ENCODE data around the gene SLC5A8. TPM values are rescaled to one million over a fixed set of nuclear protein-coding genes. Genes with fewer than 3 reads are reported as not detected.

SLC5A8 gene
- total RNA-seq, 4 donors from 2014 or later = 0.32 TPM; not detected in 3

- no peak for DNase-seq
- H3K27me3 ChIP-seq = no peaks in the 10 kb centered on the region
- TF ChIP-seq POLR2A (IDR thresholded peaks at IDR 0.05) = no peak
- no peak for TF ChIP-seq POLR2AphosphoS5 (IDR thresholded peaks at IDR 0.05)
- TF ChIP-seq EP300 (IDR thresholded peaks at IDR 0.05; ENCODE audit: low read depth) = no peak
- TF ChIP-seq, protein P1, sequence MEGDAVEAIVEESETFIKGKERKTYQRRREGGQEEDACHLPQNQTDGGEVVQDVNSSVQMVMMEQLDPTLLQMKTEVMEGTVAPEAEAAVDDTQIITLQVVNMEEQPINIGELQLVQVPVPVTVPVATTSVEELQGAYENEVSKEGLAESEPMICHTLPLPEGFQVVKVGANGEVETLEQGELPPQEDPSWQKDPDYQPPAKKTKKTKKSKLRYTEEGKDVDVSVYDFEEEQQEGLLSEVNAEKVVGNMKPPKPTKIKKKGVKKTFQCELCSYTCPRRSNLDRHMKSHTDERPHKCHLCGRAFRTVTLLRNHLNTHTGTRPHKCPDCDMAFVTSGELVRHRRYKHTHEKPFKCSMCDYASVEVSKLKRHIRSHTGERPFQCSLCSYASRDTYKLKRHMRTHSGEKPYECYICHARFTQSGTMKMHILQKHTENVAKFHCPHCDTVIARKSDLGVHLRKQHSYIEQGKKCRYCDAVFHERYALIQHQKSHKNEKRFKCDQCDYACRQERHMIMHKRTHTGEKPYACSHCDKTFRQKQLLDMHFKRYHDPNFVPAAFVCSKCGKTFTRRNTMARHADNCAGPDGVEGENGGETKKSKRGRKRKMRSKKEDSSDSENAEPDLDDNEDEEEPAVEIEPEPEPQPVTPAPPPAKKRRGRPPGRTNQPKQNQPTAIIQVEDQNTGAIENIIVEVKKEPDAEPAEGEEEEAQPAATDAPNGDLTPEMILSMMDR (IDR thresholded peaks at IDR 0.05) = no peak
- no peaks in the 10 kb centered on the region for H3K9me3 ChIP-seq
- H3K27ac ChIP-seq = no peak overlapping the region
- in situ Hi-C loops (cut with MboI; ENCODE audit: low pct_ligation_motif_present in 1 of 4, low pct_unique_long_range_greater_than_20kb in 1 of 4, low sequenced_read_pairs in 3 of 4) = no loop called here
- intact Hi-C loops (cut with DNase I; ENCODE audit: low total_unique reads) = no loop called here
- H3K4me3 ChIP-seq = no peak overlapping the region
- WGBS, 2 donors (ENCODE audit: low coverage in 1 of 2) = 78% methylated on average over 2 of the region's 2 CpGs; no CpG with 5 or more reads in 1 of the 2 donors
- no peaks in the 10 kb centered on the region for H3K36me3 ChIP-seq
- no peaks in the 10 kb centered on the region for H3K4me1 ChIP-seq
These were observed 33.6 kb upstream of the SLC5A8 start for GRCh38 chr12:101243616-101244015.

DNA sequence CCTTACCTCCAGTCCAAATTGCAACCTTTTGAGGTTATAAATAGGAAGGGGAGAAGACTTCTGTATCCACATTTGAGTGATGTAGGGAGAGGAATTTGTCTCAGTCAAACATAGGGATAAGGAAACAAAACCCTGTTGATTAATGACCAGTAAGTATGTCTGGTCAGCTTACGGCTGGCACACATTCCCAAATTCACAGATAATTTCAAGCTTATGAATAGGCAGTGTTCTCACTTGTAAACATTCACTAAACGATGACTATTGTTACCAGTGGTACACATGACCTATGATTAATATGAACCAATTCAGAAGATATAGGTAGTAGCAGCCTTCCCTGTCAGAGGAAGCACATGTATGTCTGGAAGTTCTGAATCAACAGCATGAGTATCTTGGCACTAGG, 33.0 kb upstream of the SLC5A8 start:
- no peak for DNase-seq
- Histone ChIP-seq H3K27me3 (no peaks in the 10 kb centered on the region), H3K9me3 (no peaks in the 10 kb centered on the region), H3K4me3 (no peak overlapping the region), H3K27ac (no peak overlapping the region), H3K36me3 (no peaks in the 10 kb centered on the region), H3K4me1 (no peaks in the 10 kb centered on the region)
- intact Hi-C loops (cut with DNase I; ENCODE audit: low total_unique reads) = no loop called here
- WGBS, 2 donors (ENCODE audit: low coverage in 1 of 2) = 62 to 69% methylated on average over 2 of the region's 2 CpGs
- in situ Hi-C loops (cut with MboI; ENCODE audit: low pct_ligation_motif_present in 1 of 4, low pct_unique_long_range_greater_than_20kb in 1 of 4, low sequenced_read_pairs in 3 of 4) = no loop called here
- TF ChIP-seq POLR2A (IDR thresholded peaks at IDR 0.05) = no peak
- no peak for TF ChIP-seq POLR2AphosphoS5 (IDR thresholded peaks at IDR 0.05)
- no peak for TF ChIP-seq EP300 (IDR thresholded peaks at IDR 0.05; ENCODE audit: low read depth)
- TF ChIP-seq, protein P1 (IDR thresholded peaks at IDR 0.05) = no peak

DNA sequence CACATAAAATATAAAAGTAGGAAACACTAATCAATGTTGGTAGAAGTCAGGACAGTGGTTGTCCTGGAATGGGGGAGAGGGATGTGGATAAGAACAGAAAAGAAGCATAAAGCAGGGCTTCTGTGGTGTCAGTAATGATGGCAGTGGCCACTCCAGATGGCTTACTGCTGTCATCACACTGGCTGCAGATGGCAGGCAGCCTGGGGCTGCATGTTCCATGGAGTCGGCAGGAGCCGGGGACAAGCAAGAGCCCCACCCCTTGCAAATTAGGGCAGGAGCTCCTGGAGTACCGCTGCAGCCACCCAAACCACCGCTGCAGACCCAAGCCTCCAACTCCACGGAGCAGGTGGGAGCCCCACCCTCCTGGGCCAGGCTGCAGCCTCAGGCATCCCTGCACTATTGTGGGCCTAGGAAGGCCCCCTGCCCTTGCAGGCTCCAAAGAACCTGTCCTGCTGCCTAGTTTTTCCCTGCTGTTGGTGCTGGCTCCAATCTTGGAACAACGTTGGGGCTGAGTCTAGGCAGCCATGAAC, 28.8 kb upstream of the SLC5A8 start:
- 71% methylated on average over 5 of the region's 6 CpGs; no CpG with 5 or more reads in 1 of the 2 donors for WGBS, 2 donors (ENCODE audit: low coverage in 1 of 2)
- Histone ChIP-seq H3K9me3 (no peaks in the 10 kb centered on the region), H3K27ac (no peak overlapping the region), H3K4me1 (no peaks in the 10 kb centered on the region), H3K4me3 (no peak overlapping the region), H3K36me3 (no peaks in the 10 kb centered on the region), H3K27me3 (no peaks in the 10 kb centered on the region)
- no peak for DNase-seq
- TF ChIP-seq POLR2A (IDR thresholded peaks at IDR 0.05) = no peak
- no peak for TF ChIP-seq POLR2AphosphoS5 (IDR thresholded peaks at IDR 0.05)
- TF ChIP-seq, protein P1 (IDR thresholded peaks at IDR 0.05) = no peak
- no peak for TF ChIP-seq EP300 (IDR thresholded peaks at IDR 0.05; ENCODE audit: low read depth)
- intact Hi-C loops (cut with DNase I; ENCODE audit: low total_unique reads) (no loop called here), in situ Hi-C loops (cut with MboI; ENCODE audit: low pct_ligation_motif_present in 1 of 4, low pct_unique_long_range_greater_than_20kb in 1 of 4, low sequenced_read_pairs in 3 of 4) (no loop called here)

DNA sequence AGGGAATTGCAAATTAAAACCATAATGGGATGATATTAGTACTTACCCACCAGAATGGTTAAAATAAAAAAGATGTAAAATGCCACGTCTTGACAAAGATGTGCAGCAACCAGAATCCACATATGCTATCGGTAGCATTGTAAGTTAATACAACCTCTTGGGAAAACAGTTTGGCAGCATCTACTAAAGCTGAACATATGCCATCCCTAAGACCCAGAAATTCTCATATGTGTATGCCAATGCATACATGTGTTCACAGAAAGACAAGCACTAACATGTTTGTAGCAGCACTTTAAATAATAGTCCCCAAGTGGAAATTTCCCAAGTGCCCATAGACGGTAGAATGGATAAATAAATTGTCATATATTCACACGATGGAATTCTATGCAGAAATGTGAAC, 28.3 kb upstream of the SLC5A8 start:
- H3K4me3 ChIP-seq = no peak overlapping the region
- H3K9me3 ChIP-seq = no peaks in the 10 kb centered on the region
- WGBS, 2 donors (ENCODE audit: low coverage in 1 of 2) = 86 to 90% methylated on average over 4 of the region's 4 CpGs
- no peak for DNase-seq
- intact Hi-C loops (cut with DNase I; ENCODE audit: low total_unique reads) (no loop called here), in situ Hi-C loops (cut with MboI; ENCODE audit: low pct_ligation_motif_present in 1 of 4, low pct_unique_long_range_greater_than_20kb in 1 of 4, low sequenced_read_pairs in 3 of 4) (no loop called here)
- H3K4me1 ChIP-seq = no peaks in the 10 kb centered on the region
- no peaks in the 10 kb centered on the region for H3K36me3 ChIP-seq
- TF ChIP-seq, protein P1 (IDR thresholded peaks at IDR 0.05) = no peak
- no peak for TF ChIP-seq POLR2AphosphoS5 (IDR thresholded peaks at IDR 0.05)
- no peak for TF ChIP-seq POLR2A (IDR thresholded peaks at IDR 0.05)
- TF ChIP-seq EP300 (IDR thresholded peaks at IDR 0.05; ENCODE audit: low read depth) = no peak
- no peak overlapping the region for H3K27ac ChIP-seq
- H3K27me3 ChIP-seq = no peaks in the 10 kb centered on the region

Data from transverse colon (tissue), 4 donors.